ENCODE data around the gene HIVEP3. TPM values are rescaled to one million over a fixed set of nuclear protein-coding genes. Genes with fewer than 3 reads are reported as not detected.

Gene HIVEP3
- total RNA-seq, 2 donors from 2014 or later = 13.3 to 25.0 TPM

DNA sequence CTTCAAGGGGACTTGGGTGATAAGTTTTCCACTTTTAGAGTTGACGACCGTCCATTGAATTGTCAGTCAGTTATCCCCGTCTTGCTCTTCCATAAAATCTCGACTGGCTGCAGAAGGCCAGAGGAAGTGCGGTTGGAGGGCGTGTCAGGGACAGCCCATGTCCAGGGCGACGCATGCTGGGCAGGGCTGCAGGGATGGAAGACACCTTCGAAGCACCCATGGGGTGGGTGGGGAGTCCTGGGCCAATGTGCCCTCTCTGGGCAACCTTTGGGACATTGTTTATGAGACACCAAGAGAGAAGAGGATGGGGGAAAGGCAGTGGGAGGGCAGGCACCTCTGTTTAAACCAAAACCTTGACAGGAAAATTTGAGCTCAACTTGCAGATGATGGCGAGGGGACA is 395.7 kb downstream of the HIVEP3 start:
- ATAC-seq (no peak), DNase-seq (ENCODE audit: low spot score in 2 of 2) (no peak)
- Mint-ChIP-seq H3K9me3 (no peaks in the 10 kb centered on the region), H3K36me3 (peaks cover 0 to 5% of the 10 kb centered on the region in 2 donors), H3K27ac (peak overlapping the region; percentile 31 to 86)

DNA sequence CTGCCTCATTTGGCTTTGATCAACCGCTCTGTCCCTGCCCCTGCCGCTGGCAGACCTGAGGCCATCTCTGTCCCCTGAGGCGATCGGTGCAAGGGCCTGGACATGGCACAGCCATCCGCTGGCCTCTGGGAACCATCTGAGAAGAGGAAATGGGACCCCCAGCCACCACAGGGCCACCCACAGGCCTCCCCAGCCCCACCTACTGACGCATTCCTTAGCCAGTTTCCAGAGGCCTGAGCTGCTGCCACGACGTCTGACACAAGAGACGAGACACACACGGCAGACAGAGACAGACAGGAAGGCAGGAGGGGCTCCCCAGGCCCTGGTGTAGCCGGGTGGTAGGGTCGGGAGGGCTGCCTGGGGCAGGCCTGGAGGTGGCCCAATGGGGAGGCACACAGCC is 397.0 kb downstream of the HIVEP3 start:
- Mint-ChIP-seq H3K27ac (no peak overlapping the region), H3K36me3 (peaks cover 0 to 5% of the 10 kb centered on the region in 2 donors), H3K9me3 (no peaks in the 10 kb centered on the region)
- ATAC-seq = no peak
- no peak for DNase-seq (ENCODE audit: low spot score in 2 of 2)

DNA sequence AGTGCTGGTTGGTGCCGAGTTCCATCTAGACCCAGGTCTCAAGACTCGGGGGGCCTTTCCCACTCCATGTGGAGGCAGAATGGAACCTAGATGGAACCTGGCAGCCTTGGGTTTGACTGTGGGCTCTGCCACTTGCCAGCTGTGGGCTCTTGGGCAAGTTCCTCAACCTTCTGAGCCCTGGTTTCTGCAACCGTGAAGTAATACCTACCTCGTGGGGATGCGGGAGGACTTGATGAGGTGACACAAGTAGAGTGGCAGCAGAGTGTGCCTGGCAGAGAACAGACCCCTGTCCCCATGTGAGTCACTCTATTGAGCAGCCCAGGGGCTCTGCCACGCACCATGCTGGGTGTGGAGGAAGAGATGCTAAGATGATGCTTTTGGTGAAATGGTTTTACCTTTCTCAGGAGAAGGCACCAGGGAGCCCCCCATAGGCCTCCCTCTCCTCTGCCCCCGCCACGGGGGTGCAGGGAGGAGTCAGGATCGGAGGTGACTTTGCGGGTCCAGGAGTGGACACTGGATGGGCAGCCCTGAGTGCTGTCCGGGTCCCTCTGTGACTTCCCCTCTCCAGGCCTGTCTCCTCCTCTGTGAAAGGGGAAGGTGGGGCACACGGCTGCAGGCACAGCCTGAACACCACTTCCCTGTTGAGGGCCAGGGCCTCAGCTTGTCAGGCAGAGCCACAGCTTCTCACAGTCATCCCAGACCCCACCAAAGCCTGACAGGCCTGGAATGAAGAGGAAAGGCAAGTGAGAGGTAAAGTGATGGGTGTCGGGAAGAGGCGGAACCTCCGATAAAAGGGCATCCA is 397.6 kb downstream of the HIVEP3 start:
- Mint-ChIP-seq H3K27ac (no peak overlapping the region), H3K36me3 (peaks cover 0 to 5% of the 10 kb centered on the region in 2 donors), H3K9me3 (no peaks in the 10 kb centered on the region)
- DNase-seq (ENCODE audit: low spot score in 2 of 2) (no peak), ATAC-seq (no peak)

DNA sequence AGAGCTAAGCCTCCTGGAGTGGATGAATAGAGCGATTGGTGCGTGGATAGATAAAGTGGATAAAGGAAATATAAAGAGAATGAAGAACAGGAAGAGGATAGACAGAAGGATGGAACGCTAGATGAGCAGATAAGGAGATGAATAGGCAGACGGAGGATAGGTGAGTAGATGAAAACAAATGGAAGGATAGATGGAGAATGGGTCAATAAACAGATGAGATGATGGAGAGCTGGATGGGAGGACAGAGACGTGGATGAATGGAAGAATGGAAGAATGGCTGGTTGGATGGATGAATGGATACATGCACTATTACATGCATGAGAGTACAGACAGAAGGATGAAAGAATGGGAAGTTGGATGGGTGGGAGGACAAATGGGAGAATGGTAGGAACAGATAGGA is 399.1 kb downstream of the HIVEP3 start:
- ATAC-seq (no peak), DNase-seq (ENCODE audit: low spot score in 2 of 2) (no peak)
- Mint-ChIP-seq H3K9me3 (no peaks in the 10 kb centered on the region), H3K27ac (peak overlapping the region; percentile 3 to 5), H3K36me3 (peaks cover 0 to 5% of the 10 kb centered on the region in 2 donors)

DNA sequence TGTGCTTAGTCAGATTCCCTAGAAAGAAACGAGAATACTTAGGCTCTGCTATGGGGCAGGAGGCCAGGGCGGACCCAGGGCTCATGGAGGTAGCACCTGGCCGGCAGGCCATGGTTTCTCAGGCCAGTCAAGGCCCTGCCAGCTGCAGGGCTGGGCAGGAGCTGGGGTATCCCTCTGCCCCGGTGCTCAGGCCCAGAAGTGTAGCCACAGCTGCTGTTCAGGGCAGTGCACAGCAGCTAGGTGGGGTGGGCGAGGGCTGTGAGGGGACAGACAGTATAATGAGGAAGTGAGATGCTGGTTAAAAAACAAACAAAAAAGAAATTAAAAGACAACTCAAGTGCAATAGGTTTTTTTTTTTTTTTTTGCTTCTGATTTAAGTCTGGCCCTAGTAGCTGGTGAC is 400.3 kb downstream of the HIVEP3 start:
- ATAC-seq (no peak), DNase-seq (ENCODE audit: low spot score in 2 of 2) (no peak)
- Mint-ChIP-seq H3K27ac (no peak overlapping the region), H3K9me3 (no peaks in the 10 kb centered on the region), H3K36me3 (peaks cover 0 to 5% of the 10 kb centered on the region in 2 donors)

DNA sequence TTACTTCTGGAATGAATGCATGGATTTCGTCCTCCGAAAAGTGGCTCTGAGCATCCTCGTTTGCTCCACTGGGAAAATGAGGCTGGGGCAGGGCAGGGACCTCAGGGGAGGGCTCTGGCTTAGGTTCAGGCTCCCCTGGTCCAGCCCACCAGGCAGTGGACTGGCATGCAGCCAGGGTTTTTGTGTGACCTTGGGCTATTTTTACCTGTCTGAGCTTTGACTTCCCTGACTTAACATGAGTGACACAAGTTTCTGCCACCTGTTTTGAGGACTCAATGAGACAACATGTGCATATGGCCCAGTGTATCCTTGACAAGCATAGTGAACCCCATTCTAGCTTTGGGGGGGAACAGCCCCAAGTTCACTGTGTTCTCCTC is 401.7 kb downstream of the HIVEP3 start:
- no peak for DNase-seq (ENCODE audit: low spot score in 2 of 2)
- Mint-ChIP-seq H3K27ac (peak overlapping the region in 1 of 2 donors; percentile 42), H3K9me3 (no peaks in the 10 kb centered on the region), H3K36me3 (peaks cover 0 to 4% of the 10 kb centered on the region in 2 donors)
- ATAC-seq = no peak

DNA sequence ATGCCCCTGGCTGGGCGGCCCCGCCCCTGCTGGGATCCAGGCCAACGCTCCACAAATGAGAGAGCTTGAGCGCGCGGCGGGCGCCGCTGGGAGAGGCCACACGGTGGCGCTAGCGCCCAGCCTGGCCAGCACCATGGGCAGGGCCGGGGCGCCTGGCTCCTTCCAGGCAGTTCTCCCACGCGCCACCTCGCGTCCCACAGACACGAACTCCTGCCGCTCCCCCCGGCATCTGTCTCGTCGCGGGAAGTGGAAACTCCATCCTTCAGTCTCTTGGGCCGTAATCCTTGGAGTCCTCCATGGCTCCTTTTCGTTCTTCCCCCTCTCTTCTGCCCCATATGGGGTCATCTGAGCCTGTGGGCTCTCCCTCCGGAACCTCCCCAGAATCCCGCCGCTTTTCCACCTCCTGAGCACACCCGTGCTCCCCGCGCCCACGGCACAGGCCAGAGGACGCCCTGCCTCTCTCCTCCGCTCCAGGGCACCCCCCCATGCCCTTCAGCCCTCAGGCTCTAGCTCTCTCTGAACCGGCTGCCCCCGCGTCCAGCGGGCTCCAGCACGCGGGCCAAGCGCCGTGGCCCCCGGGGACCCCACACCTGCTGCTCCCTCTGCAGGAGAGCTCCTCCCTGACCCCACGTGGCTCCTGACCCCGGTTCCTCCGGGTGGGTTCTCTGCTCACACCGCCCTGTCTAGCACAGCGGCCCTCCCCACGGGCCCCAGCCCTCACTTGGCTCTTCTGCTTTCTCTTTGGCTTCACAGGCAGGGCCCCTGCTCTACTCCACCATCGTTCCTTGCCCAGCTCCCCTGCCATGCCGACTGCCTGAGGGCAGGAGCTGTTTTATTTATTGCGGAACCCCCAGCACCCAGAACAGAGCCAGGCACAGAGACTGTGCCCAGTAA is 402.3 kb downstream of the HIVEP3 start:
- Mint-ChIP-seq H3K9me3 (no peaks in the 10 kb centered on the region), H3K36me3 (peaks cover 0 to 5% of the 10 kb centered on the region in 2 donors), H3K27ac (peak overlapping the region in 1 of 2 donors; percentile 42)
- peak; percentile 79 to 90 for DNase-seq (ENCODE audit: low spot score in 2 of 2)
- ATAC-seq = peak; percentile 92 to 93

DNA sequence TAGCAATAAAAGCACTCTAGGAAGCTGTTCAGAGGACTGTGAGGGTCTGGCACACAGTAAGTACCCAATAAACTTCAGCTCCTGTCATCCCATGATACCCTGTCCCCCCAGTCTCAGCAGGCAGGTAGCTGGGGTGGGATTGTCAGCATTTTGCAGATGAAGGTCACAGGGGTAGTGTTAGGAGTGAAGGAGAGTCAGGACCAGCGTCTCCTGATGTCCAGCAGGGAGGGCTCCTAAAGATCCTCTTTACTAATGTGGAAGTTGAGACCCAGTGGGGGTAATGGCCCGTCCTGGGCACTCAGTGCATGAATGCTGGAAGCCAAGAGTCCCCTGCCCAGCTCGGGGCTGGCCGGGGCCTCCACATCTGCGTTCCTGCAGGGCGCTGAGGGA is 402.9 kb downstream of the HIVEP3 start:
- peak overlapping the region in 1 of 2 donors; percentile 30 for H3K27ac Mint-ChIP-seq
- no peaks in the 10 kb centered on the region for H3K9me3 Mint-ChIP-seq
- H3K36me3 Mint-ChIP-seq = peaks cover 0 to 5% of the 10 kb centered on the region in 2 donors
- ATAC-seq (no peak), DNase-seq (ENCODE audit: low spot score in 2 of 2) (no peak)

DNA sequence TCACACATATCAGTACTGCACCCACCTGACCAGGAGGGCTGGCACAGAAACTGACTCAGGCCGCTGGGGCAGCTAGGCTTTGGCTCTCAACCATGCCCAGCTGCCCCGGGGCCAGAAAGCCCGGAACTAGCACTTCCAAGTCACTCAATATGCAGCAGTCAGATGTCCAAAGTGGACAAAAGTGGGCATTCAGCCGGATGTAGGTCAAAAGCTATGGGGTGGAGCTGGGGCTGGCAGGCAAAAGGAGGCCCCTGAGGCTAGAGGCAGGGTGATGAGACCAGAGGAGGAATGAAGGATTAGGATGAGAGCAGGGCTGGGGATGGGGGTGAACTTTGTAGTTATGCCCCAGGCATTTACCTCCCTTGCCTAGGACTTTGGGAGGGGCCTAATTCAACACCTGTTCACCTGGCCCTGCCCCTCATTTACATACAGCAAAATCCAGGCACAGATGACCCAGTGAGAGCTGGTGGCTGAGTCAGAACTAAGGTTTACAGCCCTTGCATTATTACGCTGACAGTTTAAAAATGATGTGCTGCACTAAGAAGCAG is 403.5 kb downstream of the HIVEP3 start:
- no peak for DNase-seq (ENCODE audit: low spot score in 2 of 2)
- Mint-ChIP-seq H3K36me3 (peaks cover 0 to 5% of the 10 kb centered on the region in 2 donors), H3K27ac (peak overlapping the region; percentile 60 to 90), H3K9me3 (no peaks in the 10 kb centered on the region)
- no peak for ATAC-seq

DNA sequence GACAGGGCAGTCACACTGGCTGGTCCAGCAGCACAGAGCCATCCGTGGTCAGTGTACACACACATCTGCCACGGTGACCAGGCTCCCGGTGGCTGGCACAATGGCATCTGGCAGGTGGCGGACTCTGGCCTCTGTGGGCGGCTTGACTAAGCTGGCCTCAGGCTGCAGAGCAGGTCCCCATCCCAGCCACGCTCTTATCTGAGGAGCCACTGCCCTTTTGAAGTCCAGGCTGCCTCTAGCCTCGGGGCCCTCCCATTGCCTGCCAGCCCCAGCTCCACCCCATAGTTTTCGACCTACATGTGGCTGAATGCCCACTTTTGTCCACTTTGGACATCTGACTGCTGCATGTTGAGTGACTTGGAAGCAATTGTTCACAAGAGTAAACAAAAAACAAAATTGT is 404.3 kb downstream of the HIVEP3 start:
- Mint-ChIP-seq H3K27ac (no peak overlapping the region), H3K9me3 (no peaks in the 10 kb centered on the region), H3K36me3 (peaks cover 0 to 5% of the 10 kb centered on the region in 2 donors)
- ATAC-seq = no peak
- no peak for DNase-seq (ENCODE audit: low spot score in 2 of 2)

DNA sequence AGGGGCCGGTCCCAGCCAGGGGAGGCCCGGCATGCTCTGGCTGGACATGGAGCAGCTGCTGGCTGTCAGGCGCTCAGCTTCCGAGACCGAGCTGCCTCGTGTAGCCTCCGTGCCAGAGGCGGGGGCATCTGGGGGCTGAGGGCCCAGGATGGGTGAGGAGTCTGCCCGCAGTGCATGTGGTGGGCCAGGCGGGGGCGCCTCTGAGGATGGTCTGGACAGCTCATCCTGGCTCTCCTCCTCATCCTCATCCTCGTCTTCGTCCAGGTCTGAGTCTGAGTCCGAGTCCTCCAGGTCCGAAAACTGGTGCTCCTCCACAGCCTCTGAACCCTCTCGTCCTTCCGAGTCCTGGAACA is 405.4 kb downstream of the HIVEP3 start:
- Mint-ChIP-seq H3K27ac (no peak overlapping the region), H3K9me3 (no peaks in the 10 kb centered on the region), H3K36me3 (peaks cover 0 to 5% of the 10 kb centered on the region in 2 donors)
- peak in 1 of 2 donors; percentile 51 for DNase-seq (ENCODE audit: low spot score in 2 of 2)
- no peak for ATAC-seq

DNA sequence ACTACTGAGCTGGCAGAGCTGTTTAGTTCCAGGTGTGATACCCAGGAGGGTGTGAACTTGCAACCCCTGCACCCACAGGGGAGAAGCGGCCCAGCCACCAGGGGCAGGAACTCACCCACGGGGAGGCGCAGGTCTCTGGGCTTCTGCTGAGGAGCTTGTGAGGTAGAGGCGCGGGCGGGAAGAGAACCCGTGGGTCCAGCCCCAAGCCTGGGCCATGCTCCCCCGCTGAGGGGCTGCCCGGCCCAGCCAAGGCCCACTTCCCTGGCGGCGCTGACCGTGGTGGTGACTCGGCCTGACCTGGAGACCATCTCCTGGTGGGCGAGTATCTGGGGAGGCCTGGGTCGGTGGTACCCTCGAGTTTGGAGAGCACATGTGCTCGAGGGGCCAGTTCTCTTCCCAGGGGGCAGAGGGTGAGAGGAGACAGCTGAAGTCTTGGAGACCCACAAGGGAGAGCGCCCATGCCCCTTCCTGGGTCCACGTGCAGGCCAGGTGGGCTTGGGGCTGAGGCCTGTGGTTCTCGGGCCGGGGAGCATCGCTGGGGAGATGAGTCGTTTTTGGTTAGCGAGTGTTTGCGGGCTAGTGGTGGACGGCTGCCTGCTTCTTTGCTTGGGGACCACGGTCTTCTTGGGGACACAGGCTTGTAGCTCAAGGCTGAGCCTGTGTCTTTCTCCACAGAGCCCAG is 405.9 kb downstream of the HIVEP3 start:
- ATAC-seq (no peak), DNase-seq (ENCODE audit: low spot score in 2 of 2) (no peak)
- Mint-ChIP-seq H3K36me3 (peaks cover 0 to 5% of the 10 kb centered on the region in 2 donors), H3K27ac (peak overlapping the region; percentile 30 to 50), H3K9me3 (no peaks in the 10 kb centered on the region)

DNA sequence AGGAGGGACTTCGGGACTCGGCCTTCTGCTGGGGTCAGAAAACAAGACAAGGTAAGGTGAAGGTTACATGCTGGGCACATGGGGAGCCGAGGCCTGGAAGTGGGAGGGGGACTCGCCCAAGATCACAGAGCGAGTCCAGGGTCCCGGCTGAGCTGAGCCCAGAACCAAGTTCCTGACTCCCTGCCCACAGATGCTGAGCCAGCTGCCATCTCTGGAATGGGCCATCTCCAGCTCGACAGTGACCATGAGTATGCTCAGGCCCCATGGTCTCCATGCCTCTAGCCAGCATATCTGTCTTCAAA is 407.5 kb downstream of the HIVEP3 start:
- DNase-seq (ENCODE audit: low spot score in 2 of 2) (no peak), ATAC-seq (no peak)
- Mint-ChIP-seq H3K9me3 (no peaks in the 10 kb centered on the region), H3K27ac (no peak overlapping the region), H3K36me3 (peaks cover 0 to 5% of the 10 kb centered on the region in 2 donors)

DNA sequence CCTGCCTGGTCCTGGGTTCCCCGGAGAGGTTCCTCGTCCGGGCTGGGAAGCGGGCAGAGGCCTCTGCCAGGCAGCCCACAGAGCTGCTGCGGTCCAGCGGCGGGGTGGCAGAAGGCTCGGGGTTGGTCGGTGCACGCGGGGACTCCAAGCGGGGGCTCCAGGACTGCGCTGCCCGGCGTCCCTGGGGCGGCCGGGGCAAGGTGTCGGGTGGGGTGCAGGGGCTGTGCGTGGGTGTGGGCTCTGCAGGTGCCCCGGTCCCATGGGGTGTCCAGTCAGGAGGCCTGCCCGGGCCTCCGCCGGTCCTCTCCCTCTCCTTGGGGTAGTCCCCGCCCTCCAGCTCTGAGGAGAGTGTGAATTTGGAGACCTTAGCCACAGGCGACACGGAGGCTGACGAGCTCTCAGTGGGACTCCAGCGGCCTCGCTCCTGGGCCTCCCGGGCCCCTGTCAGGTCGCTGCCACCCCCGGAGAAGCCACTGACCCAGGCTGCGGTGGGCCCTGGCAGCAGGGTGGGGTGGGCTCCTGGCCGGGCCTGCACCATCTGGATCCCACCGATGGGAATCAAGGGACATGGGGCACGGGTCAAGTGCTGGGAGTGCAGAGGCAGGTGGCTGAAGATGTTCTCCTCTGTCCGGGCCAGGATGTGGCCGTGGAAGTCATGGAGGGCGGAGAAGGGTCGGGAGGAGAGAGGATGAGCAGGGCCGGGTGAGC is 408.0 kb downstream of the HIVEP3 start:
- Mint-ChIP-seq H3K9me3 (no peaks in the 10 kb centered on the region), H3K27ac (peak overlapping the region in 1 of 2 donors; percentile 25), H3K36me3 (peaks cover 0 to 5% of the 10 kb centered on the region in 2 donors)
- ATAC-seq (no peak), DNase-seq (ENCODE audit: low spot score in 2 of 2) (no peak)

DNA sequence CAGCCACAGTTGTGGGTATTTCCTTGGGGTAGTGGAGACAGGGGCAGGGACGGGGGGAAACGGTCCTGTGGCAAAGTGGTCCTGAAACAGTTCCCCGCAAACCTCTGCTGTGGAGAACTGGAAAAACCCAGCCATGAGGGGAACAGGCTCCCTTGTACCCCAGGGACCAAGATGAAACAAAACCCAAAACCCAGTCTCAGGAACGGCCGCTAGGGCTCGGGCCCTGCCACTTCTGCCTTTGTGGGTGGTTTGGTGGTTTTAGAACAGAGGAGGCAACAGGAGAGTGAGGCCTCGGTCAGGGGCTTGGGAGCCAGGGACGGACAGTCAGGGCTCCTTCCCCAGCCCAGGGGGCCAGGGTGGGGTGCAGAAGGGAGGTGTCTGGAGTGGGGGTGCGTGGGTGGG is 409.5 kb downstream of the HIVEP3 start:
- ATAC-seq (no peak), DNase-seq (ENCODE audit: low spot score in 2 of 2) (no peak)
- Mint-ChIP-seq H3K36me3 (peaks cover 0 to 5% of the 10 kb centered on the region in 2 donors), H3K27ac (peak overlapping the region in 1 of 2 donors; percentile 79), H3K9me3 (no peaks in the 10 kb centered on the region)

DNA sequence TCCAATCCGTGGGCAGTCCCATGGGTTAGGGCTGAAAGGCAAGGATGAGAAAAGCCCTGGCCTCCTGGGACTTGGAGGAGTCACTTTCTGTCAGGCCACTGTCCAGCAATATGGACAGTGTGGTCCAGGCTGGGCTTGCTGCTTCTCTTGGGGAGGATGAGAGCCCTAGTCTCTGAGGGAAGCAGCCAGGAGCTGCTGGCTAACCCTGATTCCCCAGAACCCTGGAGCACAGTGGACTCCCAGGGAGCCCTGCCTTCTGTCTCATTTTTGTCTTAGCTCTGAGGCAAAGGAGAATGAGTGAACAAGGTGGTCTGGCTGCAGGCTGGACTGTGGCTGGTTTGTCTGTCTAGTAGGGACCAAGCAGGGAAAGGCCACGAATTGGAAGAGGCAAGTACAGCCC is 410.4 kb downstream of the HIVEP3 start:
- Mint-ChIP-seq H3K36me3 (peaks cover 0 to 5% of the 10 kb centered on the region in 2 donors), H3K9me3 (no peaks in the 10 kb centered on the region), H3K27ac (no peak overlapping the region)
- no peak for ATAC-seq
- DNase-seq (ENCODE audit: low spot score in 2 of 2) = no peak
